Stomach (tissue), 4 donors: ENCODE measurements around the gene RUNX1.

Experiments
- EP300 ChIP-seq: sonication (generic); formaldehyde crosslinking; IDR thresholded peaks from one replicate; pipeline ENCODE4 v1.6.1; 2017; ENCODE audit warnings: antibody characterized with exemption
- POLR2A ChIP-seq, 4 donors: fragments of 450-650 bp; IDR thresholded peaks; one replicate each; pipeline ENCODE4 v1.6.1; 2016; ENCODE audit warnings: antibody characterized with exemption in 4 of 4, control low read depth in 2 of 4, mild to moderate bottlenecking in 1 of 4, moderate library complexity in 1 of 4
- TF ChIP-seq, protein P1 (sequence below), 7 experiments: fragments of 450-650 bp in 4 of 7; fragments of 200-600 bp in 3 of 7; sonication (generic) in 3 of 7; IDR thresholded peaks; one replicate each; pipeline ENCODE4 v1.5.1; 2016 to 2019; ENCODE audit warnings: antibody characterized with exemption in 7 of 7, control low read depth in 2 of 7, mild to moderate bottlenecking in 1 of 7

DNA sequence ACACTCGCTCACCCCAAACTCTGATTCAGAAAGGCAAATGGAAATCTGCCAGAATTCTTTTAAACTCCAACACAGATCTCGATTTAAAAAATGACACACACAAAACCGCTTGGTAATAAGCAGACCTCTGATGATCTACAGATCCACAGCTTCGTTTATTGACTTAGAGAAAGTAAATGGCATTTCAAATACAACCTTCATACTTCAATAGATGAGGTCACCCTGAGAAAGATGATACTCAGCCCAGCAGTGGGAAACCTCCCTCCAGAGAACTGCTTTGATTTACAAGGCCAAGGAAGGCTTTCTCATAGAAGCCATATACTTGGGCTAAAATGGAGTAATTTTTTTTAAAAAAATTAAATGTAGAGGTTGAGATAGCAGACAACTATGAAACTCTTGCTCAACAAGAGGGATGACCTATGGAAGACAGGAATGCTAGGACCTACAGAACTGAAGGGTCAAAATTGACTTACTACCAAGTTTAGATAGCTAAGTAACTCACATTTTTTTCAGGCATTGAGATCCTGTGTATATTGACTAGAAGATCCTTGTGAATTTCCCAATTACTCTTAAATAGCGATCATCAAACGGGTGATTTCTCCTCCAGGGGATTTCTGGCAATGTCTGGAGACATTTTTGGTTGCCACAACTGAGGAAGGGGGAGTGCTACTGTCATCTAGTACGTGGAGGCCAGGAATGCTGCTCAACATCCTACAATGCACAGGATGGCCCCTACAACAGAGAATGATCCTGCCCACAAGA is 236.4 kb downstream of the RUNX1 start:
- TF ChIP-seq, protein P1, sequence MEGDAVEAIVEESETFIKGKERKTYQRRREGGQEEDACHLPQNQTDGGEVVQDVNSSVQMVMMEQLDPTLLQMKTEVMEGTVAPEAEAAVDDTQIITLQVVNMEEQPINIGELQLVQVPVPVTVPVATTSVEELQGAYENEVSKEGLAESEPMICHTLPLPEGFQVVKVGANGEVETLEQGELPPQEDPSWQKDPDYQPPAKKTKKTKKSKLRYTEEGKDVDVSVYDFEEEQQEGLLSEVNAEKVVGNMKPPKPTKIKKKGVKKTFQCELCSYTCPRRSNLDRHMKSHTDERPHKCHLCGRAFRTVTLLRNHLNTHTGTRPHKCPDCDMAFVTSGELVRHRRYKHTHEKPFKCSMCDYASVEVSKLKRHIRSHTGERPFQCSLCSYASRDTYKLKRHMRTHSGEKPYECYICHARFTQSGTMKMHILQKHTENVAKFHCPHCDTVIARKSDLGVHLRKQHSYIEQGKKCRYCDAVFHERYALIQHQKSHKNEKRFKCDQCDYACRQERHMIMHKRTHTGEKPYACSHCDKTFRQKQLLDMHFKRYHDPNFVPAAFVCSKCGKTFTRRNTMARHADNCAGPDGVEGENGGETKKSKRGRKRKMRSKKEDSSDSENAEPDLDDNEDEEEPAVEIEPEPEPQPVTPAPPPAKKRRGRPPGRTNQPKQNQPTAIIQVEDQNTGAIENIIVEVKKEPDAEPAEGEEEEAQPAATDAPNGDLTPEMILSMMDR (IDR thresholded peaks at IDR 0.05): no peak
- no peak for TF ChIP-seq EP300
- TF ChIP-seq POLR2A (IDR thresholded peaks at IDR 0.05): no peak
